Hepatocyte (in vitro differentiated cells): ENCODE measurements around the gene SF3B1.

Source experiments
- CTCF ChIP-seq: fragments of 200-600 bp; sonication (generic); IDR thresholded peaks from 2 replicates; pipeline ENCODE4 v1.5.1; 2016; ENCODE audit warnings: antibody characterized with exemption, mild to moderate bottlenecking; ENCODE audit not compliant: poor library complexity
- EZH2 ChIP-seq: fragments of 200-600 bp; sonication (generic); IDR thresholded peaks from 2 replicates; pipeline ENCODE4 v1.6.1; 2016; ENCODE audit warnings: antibody characterized with exemption, mild to moderate bottlenecking, borderline replicate concordance

- TF ChIP-seq CTCF (no peak), EZH2 (no peak)
Measured at GRCh38 chr2:197377670-197378069, 57.2 kb downstream of the SF3B1 start.
